ENCODE results near the gene CPEB1. TPM values are rescaled to one million over a fixed set of nuclear protein-coding genes. Genes with fewer than 3 reads are reported as not detected.

Gene CPEB1
- 0.07 TPM in 1 of 2 replicates, not detected in the other for total RNA-seq

DNA sequence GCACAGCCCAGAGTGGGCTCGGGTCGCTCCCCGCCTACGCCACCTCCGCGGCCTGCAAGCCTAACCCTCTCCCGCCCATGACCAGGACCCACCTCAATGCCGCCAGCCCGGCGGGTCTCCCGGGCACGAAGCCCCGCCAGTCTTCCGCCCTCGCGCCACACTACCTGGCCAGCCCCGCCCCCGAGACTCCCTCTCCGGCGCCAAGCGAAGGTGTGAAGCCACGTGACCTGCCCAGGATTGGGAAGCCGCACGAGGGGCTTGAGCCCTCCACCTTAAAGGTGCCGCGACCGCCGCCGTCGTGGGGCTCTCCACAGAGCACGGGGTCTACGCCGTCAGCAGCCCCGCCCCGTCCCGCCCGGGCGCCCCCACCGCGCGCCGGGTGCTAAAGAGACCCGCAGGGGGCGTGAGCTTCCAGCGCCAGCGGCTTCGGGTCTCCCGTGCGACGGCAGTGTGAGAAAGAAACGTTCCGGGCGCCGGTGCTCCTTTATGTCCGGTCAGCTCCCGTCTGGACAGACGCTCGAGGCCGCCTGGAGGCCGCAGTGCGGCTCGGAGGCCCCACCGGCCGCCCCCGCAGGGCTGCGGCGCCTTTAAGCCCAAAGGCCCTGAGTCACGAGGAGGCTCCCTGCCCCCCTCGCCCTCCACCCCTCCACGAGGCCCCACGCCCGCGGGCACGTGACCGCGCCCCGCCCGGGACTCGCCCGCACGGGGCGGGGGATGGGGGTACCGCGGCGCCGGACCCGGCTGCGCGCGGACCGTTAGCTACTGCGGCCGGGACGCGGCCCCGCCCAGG is at the start of gene CPEB1:
Gene CPEB1 (minus strand): TSS at position 319 of the 790 bp plus-strand sequence. CDS start 18,904 bp downstream, outside the sequence.
- no peak for DNase-seq (ENCODE audit: low read depth, low spot score)

DNA sequence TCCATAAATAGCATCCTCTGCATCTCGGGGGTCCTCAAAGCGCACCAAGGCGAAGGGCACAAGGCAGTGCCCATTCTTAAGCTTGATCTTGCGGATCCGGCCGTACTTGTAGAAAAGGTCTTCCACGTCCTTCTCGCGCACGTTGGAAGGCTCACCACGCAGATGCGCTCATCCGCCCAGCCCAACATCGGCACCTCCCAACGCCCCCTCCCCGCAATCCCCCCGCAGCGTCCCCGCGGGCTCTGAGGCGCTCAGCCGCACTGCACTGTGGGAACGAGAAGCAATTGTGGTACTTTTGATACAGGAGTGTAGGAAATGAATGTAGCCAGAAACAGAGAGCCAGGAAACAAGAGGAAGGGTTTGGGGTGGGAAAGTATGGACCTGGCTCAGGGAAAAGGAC is 45.0 kb upstream of the CPEB1 start:
- no peak for DNase-seq (ENCODE audit: low read depth, low spot score)

GRCh38 chr15:82689147-82689546 is 42.0 kb upstream of the CPEB1 start:
- no peak for DNase-seq (ENCODE audit: low read depth, low spot score)

GRCh38 chr15:82688691-82689090 is 41.5 kb upstream of the CPEB1 start:
- DNase-seq (ENCODE audit: low read depth, low spot score): no peak

DNA sequence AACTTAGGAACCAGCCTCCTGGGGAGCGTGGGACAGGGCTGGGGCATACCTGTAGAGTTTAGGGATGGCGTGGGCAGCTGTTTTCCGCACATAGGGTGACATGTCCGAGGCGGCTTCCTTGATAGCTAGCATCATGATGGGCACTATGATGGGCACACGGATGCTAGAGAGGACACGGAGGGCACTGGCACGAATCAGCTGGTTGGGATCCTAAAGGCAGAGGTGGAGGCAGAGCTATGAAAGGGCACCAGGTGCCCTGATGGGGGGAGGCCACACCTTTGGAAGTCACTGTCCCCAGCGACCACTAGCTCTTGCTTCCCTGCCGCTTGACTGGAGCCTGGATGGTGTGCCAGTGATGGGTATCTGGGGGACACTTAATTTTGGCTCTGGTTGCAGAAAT is 34.2 kb upstream of the CPEB1 start:
- no peak for DNase-seq (ENCODE audit: low read depth, low spot score)

DNA sequence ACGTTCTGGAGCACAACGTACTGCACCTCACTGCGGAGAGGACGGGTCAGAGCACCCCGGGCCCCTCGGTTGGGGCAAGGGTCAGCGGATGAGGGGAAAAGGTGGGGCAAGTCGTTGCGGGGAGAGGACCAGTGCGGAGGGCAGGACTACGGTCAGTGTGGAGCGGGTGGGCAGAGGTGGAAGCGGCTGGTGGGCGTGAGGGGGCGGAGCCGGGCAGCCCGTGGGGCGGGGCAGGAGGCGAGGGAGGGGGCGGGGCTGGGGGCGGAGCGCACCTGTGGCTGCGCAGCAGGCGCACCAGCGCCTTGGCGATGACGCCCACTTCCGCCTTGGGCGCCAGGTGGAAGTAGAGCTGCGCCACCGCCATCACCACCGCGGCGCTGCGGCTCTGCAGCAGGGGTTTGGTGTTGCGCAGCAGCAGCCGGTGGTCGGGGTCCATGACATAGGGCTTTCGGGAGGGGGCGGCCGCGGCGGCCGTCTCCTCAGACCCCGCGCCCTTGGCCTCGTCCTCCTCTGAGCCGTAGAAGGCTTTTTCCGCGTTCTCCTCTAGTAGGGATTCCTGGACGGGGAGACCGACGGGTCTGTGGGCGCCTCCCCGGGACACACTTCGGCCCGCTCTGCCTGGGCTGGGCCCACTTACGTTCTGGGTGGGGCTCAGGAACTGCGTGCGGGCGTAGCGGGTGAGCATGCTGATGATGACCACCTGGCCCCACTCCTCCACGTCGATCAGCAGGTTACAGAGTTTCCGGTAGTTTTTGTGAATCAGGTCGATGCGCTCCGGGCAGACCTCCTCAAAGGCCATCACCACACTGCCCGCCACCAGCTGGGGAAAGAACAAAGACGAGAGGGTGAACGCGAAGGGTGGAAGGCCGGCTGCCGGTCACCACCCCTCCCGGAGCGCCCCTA is 33.3 kb upstream of the CPEB1 start:
- no peak for DNase-seq (ENCODE audit: low read depth, low spot score)

DNA sequence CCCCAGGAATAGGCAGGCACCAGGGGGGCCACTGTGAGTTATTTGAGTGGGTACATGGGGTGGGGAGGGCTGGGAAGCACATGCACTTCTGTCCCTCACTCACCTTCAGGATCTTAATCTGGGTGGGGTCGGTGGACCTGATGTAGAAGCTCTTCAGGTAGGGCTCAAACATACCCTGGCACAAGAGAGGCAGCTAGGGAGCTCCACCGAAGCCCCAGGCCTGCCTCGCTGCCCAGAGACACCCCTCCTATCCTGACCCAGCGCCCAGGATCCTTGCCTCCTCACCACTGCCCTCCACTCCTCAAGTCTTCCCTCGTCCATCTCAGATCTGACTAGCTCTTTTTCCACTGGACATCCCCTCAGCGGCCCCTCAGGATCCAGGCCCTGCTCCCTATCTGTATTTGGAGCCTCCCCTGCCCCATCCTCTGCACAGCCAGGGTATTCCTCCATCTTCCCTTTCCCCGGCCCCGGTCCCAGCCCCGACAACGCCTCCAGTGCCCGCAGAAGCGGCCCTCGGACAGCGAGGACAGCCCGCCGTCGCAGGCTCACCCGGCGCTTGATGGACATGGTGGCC is 32.5 kb upstream of the CPEB1 start:
- DNase-seq (ENCODE audit: low read depth, low spot score): no peak

DNA sequence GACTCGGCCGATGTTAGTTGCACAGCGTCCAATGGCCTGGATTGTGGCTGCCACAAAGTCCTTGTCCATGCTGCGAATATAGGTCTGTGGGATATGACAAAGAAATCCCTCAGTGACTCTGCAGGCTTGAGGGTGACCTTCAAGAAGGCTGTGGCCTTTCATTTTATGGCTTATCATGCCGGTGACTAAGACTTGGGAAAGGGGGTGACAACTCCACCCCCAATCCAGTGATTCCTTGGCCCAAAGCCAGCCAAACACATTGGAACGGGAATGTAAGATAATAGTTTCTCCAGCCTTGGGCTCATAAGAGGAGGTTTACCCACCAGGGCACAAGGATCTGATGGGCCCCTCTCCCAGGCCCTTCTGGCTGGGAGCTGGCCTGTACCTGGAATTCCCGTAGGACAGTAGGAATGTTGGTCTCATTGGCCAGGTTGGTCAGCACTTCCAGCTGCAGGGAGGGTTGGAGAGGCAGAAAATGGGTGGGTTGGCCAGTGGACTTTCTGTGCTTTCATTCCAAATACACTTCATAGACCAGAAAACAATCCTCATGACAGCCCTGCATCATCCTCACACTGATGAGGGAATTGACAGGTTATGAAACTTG is 30.7 kb upstream of the CPEB1 start:
- no peak for DNase-seq (ENCODE audit: low read depth, low spot score)

GRCh38 chr15:82674873-82675272 is 27.7 kb upstream of the CPEB1 start:
- DNase-seq (ENCODE audit: low read depth, low spot score): no peak

- DNase-seq (ENCODE audit: low read depth, low spot score): no peak
These were observed 23.5 kb upstream of the CPEB1 start for GRCh38 chr15:82670699-82671098.

DNA sequence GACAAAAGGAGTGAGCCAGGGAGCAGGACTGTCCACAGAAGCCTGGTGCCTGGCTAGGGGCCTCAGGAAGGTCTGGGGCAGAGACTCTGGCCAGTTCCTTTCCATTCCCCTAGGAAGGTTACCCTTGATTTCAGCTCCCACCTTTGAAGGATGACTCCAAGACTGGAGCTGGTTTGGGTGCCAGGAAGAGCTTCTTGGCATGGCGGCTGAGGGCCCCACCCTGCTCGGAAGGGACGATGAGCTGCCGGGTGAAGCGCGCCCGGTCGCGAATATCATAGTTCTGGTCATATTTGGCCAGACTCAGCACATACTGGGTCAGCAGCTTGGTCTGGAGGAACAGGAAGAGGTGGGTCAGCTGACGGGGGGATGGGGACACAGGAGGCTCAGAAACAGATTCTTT is 19.4 kb upstream of the CPEB1 start:
- DNase-seq (ENCODE audit: low read depth, low spot score): no peak

DNA sequence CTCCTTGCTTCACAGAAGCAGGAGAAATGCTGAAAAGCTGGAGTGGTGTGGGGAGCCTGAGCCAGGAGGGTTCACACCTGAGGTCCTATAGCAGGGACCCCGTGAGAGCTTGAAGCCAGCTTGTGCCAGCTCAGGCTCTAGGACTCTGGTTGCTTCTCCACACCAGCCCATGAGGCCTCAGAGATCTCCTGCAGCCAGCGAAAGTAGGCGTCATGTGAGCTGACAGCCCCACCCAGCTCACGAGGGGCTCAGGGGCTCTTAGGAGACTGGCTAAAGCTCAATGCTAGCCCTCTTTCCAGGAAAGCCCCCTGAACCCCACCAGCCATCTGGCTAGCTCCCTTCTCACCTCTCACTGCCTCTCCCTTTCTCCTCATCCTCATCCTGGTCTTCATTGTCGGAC is 16.9 kb upstream of the CPEB1 start:
- no peak for DNase-seq (ENCODE audit: low read depth, low spot score)

GRCh38 chr15:82663186-82663600 is 16.0 kb upstream of the CPEB1 start:
- DNase-seq (ENCODE audit: low read depth, low spot score): no peak

DNA sequence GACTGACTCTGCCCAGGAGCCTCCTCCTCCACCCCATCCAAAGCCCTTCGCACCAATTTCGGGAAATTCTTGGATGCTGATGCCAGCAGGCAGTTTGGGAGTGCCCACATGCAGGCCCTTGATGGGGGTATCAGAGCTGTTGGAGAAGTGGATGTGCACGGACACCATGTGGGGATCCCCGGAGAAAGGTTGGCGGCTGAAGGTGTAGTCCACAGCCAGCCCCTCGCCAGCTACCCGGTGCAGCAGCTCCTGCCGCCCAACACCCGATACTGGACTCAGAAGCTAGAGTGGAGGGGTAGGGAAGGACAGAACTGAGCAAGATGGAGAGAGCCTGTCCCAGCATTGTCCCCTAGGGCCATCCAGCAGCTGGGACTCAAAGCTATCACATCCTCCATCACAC is 15.5 kb upstream of the CPEB1 start:
- DNase-seq (ENCODE audit: low read depth, low spot score): no peak

DNA sequence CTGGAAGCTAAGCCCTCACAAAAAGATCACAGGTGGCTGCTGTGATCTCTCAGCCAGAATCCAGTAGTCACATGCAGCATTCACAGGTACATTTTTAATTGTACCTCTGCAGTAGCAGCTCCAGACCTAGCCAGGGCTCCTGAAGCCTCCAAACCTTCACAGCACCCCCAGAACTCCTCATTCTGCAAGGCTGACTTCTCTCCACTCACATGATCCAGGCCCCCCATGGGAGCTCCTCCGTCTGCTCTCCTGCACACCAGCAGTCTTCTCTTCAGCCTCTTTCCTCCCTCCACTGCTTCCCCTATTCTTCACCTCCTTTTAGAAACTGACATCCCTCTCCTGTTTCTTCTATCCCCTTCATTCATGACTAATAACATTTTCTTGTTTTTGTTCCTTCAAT is 13.2 kb upstream of the CPEB1 start:
- no peak for DNase-seq (ENCODE audit: low read depth, low spot score)

- DNase-seq (ENCODE audit: low read depth, low spot score): no peak
These were observed 9.6 kb upstream of the CPEB1 start for GRCh38 chr15:82656641-82657266.

GRCh38 chr15:82655606-82656005 is 8.4 kb upstream of the CPEB1 start:
- no peak for DNase-seq (ENCODE audit: low read depth, low spot score)

GRCh38 chr15:82653483-82654168 is 6.5 kb upstream of the CPEB1 start:
- DNase-seq (ENCODE audit: low read depth, low spot score): no peak

DNA sequence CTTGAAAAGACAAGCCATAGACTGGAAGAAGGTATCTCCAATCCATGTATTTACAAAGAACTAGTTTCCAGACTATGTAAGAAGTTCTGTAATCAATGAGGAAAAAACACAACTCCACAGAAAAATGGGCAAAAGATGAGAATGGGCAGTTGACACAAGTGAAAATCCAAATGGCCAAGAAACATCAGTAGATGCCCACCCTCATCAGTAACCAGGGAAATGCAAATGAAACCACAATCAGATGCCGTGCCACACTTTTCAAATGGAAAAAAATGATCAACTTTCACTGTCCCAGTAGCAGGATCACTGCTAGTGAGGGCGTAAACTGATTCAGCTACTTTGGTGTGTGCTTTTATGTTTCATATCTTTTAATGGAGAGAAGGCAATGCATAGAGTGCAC is 4.5 kb upstream of the CPEB1 start:
- no peak for DNase-seq (ENCODE audit: low read depth, low spot score)

GRCh38 chr15:82650046-82650670 is 3.0 kb upstream of the CPEB1 start:
- DNase-seq (ENCODE audit: low read depth, low spot score): no peak

All from pulmonary artery endothelial cell (primary cell).